Thoracic aorta (tissue), 2 donors: Measurements from ENCODE around the gene PRKAG1. TPM values are rescaled to one million over a fixed set of nuclear protein-coding genes. Genes with fewer than 3 reads are reported as not detected.
A peak's percentile ranks its signal among the peaks of the same experiment; 100 is the strongest.

Source experiments
- ATAC-seq: fragments of 150-250 bp; one replicate; pipeline ENCODE4 v1.8.0; 2017; ENCODE audit warnings: low read depth; ENCODE audit not compliant: insufficient number of reproducible peaks, low FRiP score
- DNase-seq: peaks from one replicate; pipeline ENCODE4 v3.0.0-alpha.2; 2020; ENCODE audit warnings: low spot score
- H3K27ac ChIP-seq, 2 donors: fragments of 200-600 bp; sonication (generic); 1 replicate in 1 of 2; 2 replicates in 1 of 2; pipeline ENCODE4 v1.5.1; 2016; ENCODE audit warnings: mild to moderate bottlenecking in 2 of 2, moderate library complexity in 2 of 2
- H3K27me3 ChIP-seq: fragments of 200-600 bp; sonication (generic); replicated peaks from 2 replicates; pipeline ENCODE4 v1.6.0; 2016; ENCODE audit warnings: mild to moderate bottlenecking; ENCODE audit not compliant: insufficient read depth
- H3K36me3 ChIP-seq: fragments of 200-600 bp; sonication (generic); one replicate; pipeline ENCODE4 v1.5.1; 2016
- H3K4me1 ChIP-seq, 2 donors: fragments of 200-600 bp; sonication (generic); 1 replicate in 1 of 2; 2 replicates in 1 of 2; pipeline versions ENCODE4 v1.5.1 to v1.6.0; 2016; ENCODE audit warnings: low read depth in 2 of 2, mild to moderate bottlenecking in 1 of 2; ENCODE audit not compliant: control insufficient read depth in 1 of 2
- H3K4me3 ChIP-seq: fragments of 200-600 bp; sonication (generic); 2 replicates; pipeline ENCODE4 v1.5.1; 2016; ENCODE audit warnings: mild to moderate bottlenecking
- H3K9me3 ChIP-seq: fragments of 200-600 bp; sonication (generic); 2 replicates; pipeline ENCODE4 v1.5.1; 2016
- CTCF ChIP-seq: fragments of 200-600 bp; sonication (generic); IDR thresholded peaks from one replicate; pipeline ENCODE4 v1.5.1; 2019; ENCODE audit warnings: antibody characterized with exemption
- total RNA-seq, 2 donors: library from RNA; depleted of rRNA; stranded (reverse); fragments of >200 nt; gene quantifications; one replicate each; pipeline versions ENCODE4 v1.1.0 to v1.2.3, GENCODE V29; 2016

The PRKAG1 gene
- total RNA-seq, 2 donors from 2014 or later = 53.2 to 68.1 TPM

- ATAC-seq (no peak), DNase-seq (no peak)
- H3K9me3 ChIP-seq = no peaks in the 10 kb centered on the region
- TF ChIP-seq CTCF = no peak
- H3K27ac ChIP-seq = no peak overlapping the region
- no peak overlapping the region for H3K4me3 ChIP-seq
- no peaks in the 10 kb centered on the region for H3K36me3 ChIP-seq
- H3K27me3 ChIP-seq = peaks cover 21% of the 10 kb centered on the region
- H3K4me1 ChIP-seq = peaks cover 16 to 27% of the 10 kb centered on the region in 2 donors
These were observed 46.2 kb downstream of the PRKAG1 start for GRCh38 chr12:48972213-48972951.

- peaks cover 14% of the 10 kb centered on the region for H3K27me3 ChIP-seq
- H3K4me1 ChIP-seq = peaks cover 16 to 27% of the 10 kb centered on the region in 2 donors
- no peaks in the 10 kb centered on the region for H3K36me3 ChIP-seq
- no peaks in the 10 kb centered on the region for H3K9me3 ChIP-seq
- DNase-seq (no peak), ATAC-seq (no peak)
- H3K4me3 ChIP-seq = peak overlapping the region; percentile 59
- H3K27ac ChIP-seq = no peak overlapping the region
- TF ChIP-seq CTCF = no peak
These were observed 47.8 kb downstream of the PRKAG1 start for GRCh38 chr12:48970702-48971334.

GRCh38 chr12:48969833-48970701 lies 48.5 kb downstream of the PRKAG1 start:
- DNase-seq (no peak), ATAC-seq (no peak)
- Histone ChIP-seq H3K36me3 (no peaks in the 10 kb centered on the region), H3K27ac (no peak overlapping the region), H3K4me1 (peaks cover 16 to 27% of the 10 kb centered on the region in 2 donors), H3K9me3 (no peaks in the 10 kb centered on the region), H3K27me3 (peaks cover 14% of the 10 kb centered on the region), H3K4me3 (peak overlapping the region; percentile 52)
- no peak for TF ChIP-seq CTCF

- H3K36me3 ChIP-seq = no peaks in the 10 kb centered on the region
- peaks cover 16 to 27% of the 10 kb centered on the region in 2 donors for H3K4me1 ChIP-seq
- ATAC-seq = no peak
- TF ChIP-seq CTCF = no peak
- no peak for DNase-seq
- H3K9me3 ChIP-seq = no peaks in the 10 kb centered on the region
- peaks cover 11% of the 10 kb centered on the region for H3K27me3 ChIP-seq
- no peak overlapping the region for H3K27ac ChIP-seq
- H3K4me3 ChIP-seq = no peak overlapping the region
These were observed 49.3 kb downstream of the PRKAG1 start for GRCh38 chr12:48969160-48969771.
